Panc1 (cell line): ENCODE measurements around the gene UTS2R.

ENCODE experiments used
- POLR2AphosphoS5 ChIP-seq: IDR thresholded peaks from 2 replicates; pipeline ENCODE4 v1.6.1; 2012; ENCODE audit warnings: mild to moderate bottlenecking, low read depth, low read length, moderate library complexity
- SIN3A ChIP-seq: IDR thresholded peaks from 2 replicates; pipeline ENCODE4 v1.6.1; 2012; ENCODE audit warnings: low read depth, mild to moderate bottlenecking, low read length, moderate library complexity, borderline replicate concordance; ENCODE audit not compliant: insufficient read depth
- TCF7L2 ChIP-seq: IDR thresholded peaks from 2 replicates; pipeline ENCODE4 v1.6.1; 2011; ENCODE audit warnings: mild to moderate bottlenecking, low read depth, low read length, inconsistent platforms
- TF ChIP-seq, protein P1 (sequence below): fragments of 450-650 bp; IDR thresholded peaks from 2 replicates; pipeline ENCODE4 v1.5.1; 2017; ENCODE audit warnings: mild to moderate bottlenecking
- TF ChIP-seq, protein P2 (sequence below), 2 experiments: IDR thresholded peaks; 2 replicates each; pipeline ENCODE4 v1.6.1; 2011 to 2012; ENCODE audit warnings: low read depth in 2 of 2, control low read depth in 1 of 2, low read length in 1 of 2, mild to moderate bottlenecking in 1 of 2, moderate library complexity in 1 of 2; ENCODE audit not compliant: insufficient read depth in 1 of 2

DNA sequence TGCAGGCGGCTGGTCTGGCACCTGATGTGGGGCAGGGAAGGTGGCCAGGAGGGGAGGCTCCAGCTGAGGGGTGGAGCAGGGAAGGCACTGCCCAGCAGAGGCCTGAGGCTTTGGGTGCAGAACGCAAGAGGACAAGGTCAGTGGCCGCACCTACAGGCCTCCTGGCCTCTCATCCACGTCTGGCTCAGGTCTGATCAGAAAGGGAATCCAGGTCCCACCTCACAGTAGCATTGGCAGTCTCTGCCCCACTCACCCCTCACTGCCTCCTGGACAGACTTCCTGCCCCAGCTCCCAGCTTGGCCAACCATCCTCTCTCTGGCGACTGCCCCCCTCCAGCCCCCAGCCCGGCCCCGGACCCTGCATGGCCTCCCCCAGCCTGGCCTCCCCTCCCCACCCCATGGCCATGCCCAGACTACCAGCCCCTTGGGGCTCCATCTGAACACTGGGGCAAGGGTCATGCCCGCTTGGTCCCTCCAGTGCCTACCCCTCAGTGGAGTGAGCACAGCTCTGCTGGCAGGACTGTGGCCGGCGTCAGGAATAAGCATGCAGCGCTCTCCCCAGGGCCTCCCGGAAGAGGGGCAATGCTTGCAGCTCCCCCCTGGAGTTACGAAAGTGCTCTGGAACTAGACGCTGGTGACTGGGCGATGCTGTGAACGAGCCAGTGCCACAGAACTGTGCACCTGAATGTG lies 4.6 kb downstream of the UTS2R start:
- TF ChIP-seq, protein P1, sequence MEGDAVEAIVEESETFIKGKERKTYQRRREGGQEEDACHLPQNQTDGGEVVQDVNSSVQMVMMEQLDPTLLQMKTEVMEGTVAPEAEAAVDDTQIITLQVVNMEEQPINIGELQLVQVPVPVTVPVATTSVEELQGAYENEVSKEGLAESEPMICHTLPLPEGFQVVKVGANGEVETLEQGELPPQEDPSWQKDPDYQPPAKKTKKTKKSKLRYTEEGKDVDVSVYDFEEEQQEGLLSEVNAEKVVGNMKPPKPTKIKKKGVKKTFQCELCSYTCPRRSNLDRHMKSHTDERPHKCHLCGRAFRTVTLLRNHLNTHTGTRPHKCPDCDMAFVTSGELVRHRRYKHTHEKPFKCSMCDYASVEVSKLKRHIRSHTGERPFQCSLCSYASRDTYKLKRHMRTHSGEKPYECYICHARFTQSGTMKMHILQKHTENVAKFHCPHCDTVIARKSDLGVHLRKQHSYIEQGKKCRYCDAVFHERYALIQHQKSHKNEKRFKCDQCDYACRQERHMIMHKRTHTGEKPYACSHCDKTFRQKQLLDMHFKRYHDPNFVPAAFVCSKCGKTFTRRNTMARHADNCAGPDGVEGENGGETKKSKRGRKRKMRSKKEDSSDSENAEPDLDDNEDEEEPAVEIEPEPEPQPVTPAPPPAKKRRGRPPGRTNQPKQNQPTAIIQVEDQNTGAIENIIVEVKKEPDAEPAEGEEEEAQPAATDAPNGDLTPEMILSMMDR, result no peak
- TF ChIP-seq TCF7L2 (no peak), POLR2AphosphoS5 (no peak), SIN3A (no peak)
- TF ChIP-seq, protein P2, sequence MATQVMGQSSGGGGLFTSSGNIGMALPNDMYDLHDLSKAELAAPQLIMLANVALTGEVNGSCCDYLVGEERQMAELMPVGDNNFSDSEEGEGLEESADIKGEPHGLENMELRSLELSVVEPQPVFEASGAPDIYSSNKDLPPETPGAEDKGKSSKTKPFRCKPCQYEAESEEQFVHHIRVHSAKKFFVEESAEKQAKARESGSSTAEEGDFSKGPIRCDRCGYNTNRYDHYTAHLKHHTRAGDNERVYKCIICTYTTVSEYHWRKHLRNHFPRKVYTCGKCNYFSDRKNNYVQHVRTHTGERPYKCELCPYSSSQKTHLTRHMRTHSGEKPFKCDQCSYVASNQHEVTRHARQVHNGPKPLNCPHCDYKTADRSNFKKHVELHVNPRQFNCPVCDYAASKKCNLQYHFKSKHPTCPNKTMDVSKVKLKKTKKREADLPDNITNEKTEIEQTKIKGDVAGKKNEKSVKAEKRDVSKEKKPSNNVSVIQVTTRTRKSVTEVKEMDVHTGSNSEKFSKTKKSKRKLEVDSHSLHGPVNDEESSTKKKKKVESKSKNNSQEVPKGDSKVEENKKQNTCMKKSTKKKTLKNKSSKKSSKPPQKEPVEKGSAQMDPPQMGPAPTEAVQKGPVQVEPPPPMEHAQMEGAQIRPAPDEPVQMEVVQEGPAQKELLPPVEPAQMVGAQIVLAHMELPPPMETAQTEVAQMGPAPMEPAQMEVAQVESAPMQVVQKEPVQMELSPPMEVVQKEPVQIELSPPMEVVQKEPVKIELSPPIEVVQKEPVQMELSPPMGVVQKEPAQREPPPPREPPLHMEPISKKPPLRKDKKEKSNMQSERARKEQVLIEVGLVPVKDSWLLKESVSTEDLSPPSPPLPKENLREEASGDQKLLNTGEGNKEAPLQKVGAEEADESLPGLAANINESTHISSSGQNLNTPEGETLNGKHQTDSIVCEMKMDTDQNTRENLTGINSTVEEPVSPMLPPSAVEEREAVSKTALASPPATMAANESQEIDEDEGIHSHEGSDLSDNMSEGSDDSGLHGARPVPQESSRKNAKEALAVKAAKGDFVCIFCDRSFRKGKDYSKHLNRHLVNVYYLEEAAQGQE (IDR thresholded peaks at IDR 0.05; ENCODE audit: insufficient read depth in 1 of 2, low read depth in 2 of 2, low read length in 1 of 2), result no peak
